ENCODE results near the gene ASAP3. TPM values are rescaled to one million over a fixed set of nuclear protein-coding genes. Genes with fewer than 3 reads are reported as not detected.
A peak's percentile ranks its signal among the peaks of the same experiment; 100 is the strongest.

ASAP3 gene
- total and polyA plus RNA-seq, 2 of the 13 experiments (the other 11 are each of a cell fraction or from before 2014, with no cell fraction given), result 32.6 to 37.0 TPM

DNA sequence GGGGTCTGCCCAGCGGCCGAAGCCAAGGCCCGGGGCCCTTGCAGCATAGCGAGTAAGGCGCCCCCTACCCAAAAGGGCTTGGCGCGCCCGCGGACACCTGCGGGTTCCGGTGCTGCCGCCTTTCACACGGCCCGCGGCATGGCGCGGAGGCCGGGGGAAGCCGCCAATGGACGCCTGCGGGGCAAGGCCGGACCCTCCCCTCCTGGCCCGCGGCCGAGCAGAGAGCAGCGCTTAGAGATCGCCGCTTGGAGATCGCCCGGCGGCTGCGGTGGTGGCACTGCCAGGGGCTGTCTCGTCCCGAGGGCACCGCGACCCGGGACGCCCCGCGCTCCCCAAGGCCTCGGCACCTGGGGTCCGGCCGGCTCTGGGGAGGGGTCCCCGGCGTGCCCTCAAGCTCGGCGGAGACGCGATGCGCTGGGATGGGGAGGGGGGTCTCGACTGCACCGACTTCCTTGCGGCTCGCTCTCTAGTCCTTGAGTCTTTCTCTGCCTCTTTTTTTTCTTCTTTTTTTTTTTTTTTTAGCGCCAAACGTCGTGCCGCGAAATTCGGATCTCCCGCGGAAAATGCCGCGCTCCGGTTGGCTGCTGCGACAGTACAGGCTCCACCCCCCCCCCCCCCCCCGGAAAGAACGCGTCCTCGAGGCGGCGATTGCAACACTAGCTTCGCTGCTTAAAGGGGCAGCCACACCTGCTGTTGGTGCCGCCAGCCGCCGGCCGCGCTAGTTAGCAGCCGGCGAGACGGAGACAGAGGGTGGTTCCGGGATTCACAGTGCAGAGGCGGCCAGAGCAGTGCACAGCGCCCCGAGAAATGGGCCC is 47.0 kb upstream of the ASAP3 start, which contains the start of gene E2F2 (continued):
- TF ChIP-seq, protein P1, sequence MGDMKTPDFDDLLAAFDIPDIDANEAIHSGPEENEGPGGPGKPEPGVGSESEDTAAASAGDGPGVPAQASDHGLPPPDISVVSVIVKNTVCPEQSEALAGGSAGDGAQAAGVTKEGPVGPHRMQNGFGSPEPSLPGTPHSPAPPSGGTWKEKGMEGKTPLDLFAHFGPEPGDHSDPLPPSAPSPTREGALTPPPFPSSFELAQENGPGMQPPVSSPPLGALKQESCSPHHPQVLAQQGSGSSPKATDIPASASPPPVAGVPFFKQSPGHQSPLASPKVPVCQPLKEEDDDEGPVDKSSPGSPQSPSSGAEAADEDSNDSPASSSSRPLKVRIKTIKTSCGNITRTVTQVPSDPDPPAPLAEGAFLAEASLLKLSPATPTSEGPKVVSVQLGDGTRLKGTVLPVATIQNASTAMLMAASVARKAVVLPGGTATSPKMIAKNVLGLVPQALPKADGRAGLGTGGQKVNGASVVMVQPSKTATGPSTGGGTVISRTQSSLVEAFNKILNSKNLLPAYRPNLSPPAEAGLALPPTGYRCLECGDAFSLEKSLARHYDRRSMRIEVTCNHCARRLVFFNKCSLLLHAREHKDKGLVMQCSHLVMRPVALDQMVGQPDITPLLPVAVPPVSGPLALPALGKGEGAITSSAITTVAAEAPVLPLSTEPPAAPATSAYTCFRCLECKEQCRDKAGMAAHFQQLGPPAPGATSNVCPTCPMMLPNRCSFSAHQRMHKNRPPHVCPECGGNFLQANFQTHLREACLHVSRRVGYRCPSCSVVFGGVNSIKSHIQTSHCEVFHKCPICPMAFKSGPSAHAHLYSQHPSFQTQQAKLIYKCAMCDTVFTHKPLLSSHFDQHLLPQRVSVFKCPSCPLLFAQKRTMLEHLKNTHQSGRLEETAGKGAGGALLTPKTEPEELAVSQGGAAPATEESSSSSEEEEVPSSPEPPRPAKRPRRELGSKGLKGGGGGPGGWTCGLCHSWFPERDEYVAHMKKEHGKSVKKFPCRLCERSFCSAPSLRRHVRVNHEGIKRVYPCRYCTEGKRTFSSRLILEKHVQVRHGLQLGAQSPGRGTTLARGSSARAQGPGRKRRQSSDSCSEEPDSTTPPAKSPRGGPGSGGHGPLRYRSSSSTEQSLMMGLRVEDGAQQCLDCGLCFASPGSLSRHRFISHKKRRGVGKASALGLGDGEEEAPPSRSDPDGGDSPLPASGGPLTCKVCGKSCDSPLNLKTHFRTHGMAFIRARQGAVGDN (CRISPR knock-in tag; IDR thresholded peaks at IDR 0.05), result peak; percentile 86
- no peak for TF ChIP-seq TGIF2 (CRISPR knock-in tag; IDR thresholded peaks at IDR 0.05)
- no peak; the same call in 1 of the 2 replicates for TF ChIP-seq MAF1 (CRISPR knock-in tag; IDR thresholded peaks at IDR 0.05; ENCODE audit: borderline replicate concordance)
- TF ChIP-seq, protein P2, sequence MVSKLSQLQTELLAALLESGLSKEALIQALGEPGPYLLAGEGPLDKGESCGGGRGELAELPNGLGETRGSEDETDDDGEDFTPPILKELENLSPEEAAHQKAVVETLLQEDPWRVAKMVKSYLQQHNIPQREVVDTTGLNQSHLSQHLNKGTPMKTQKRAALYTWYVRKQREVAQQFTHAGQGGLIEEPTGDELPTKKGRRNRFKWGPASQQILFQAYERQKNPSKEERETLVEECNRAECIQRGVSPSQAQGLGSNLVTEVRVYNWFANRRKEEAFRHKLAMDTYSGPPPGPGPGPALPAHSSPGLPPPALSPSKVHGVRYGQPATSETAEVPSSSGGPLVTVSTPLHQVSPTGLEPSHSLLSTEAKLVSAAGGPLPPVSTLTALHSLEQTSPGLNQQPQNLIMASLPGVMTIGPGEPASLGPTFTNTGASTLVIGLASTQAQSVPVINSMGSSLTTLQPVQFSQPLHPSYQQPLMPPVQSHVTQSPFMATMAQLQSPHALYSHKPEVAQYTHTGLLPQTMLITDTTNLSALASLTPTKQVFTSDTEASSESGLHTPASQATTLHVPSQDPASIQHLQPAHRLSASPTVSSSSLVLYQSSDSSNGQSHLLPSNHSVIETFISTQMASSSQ (IDR thresholded peaks at IDR 0.05; ENCODE audit: low read depth), result no peak
- TF ChIP-seq, protein P2 (CRISPR knock-in tag; IDR thresholded peaks at IDR 0.05; ENCODE audit: borderline replicate concordance), result no peak; the same call in 1 of the 2 replicates
- TF ChIP-seq ZBTB1 (CRISPR knock-in tag; IDR thresholded peaks at IDR 0.05; ENCODE audit: borderline replicate concordance), result no peak
- TF ChIP-seq ADNP (CRISPR knock-in tag; IDR thresholded peaks at IDR 0.05), result peak; percentile 20; the same call in 1 of the 2 replicates
- peak; percentile 84; the same call in 1 of the 2 replicates for TF ChIP-seq SIN3A (IDR thresholded peaks at IDR 0.05; ENCODE audit: borderline replicate concordance, low read depth, low read length)
- TF ChIP-seq GATAD1 (CRISPR knock-in tag; IDR thresholded peaks at IDR 0.05), result peak; percentile 66
- peak; percentile 6 to 43; a peak in 1 of 4 replicates for TF ChIP-seq KLF16 (CRISPR knock-in tag; IDR thresholded peaks at IDR 0.05)
- TF ChIP-seq POGZ (CRISPR knock-in tag; IDR thresholded peaks at IDR 0.05), result peak; percentile 37; the same call in 1 of the 2 replicates
- TF ChIP-seq, protein P3, sequence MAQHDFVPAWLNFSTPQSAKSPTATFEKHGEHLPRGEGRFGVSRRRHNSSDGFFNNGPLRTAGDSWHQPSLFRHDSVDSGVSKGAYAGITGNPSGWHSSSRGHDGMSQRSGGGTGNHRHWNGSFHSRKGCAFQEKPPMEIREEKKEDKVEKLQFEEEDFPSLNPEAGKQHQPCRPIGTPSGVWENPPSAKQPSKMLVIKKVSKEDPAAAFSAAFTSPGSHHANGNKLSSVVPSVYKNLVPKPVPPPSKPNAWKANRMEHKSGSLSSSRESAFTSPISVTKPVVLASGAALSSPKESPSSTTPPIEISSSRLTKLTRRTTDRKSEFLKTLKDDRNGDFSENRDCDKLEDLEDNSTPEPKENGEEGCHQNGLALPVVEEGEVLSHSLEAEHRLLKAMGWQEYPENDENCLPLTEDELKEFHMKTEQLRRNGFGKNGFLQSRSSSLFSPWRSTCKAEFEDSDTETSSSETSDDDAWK (CRISPR knock-in tag; IDR thresholded peaks at IDR 0.05), result no peak
- no peak for TF ChIP-seq SOX13 (IDR thresholded peaks at IDR 0.05)
- TF ChIP-seq SOX13 (CRISPR knock-in tag; conservative IDR thresholded peaks at IDR 0.05 in 1 of 2, IDR thresholded peaks at IDR 0.05 in 1 of 2), result peak in 1 of 2 experiments; percentile 25; a peak in 1 of 4 replicates
- no peak for TF ChIP-seq TCF7L2 (IDR thresholded peaks at IDR 0.05; ENCODE audit: low read depth, low read length)
- no peak for TF ChIP-seq ZNF296 (CRISPR knock-in tag; conservative IDR thresholded peaks at IDR 0.05)
- TF ChIP-seq TCF7 (IDR thresholded peaks at IDR 0.05; ENCODE audit: low read depth), result no peak
- TF ChIP-seq ZNF780A (CRISPR knock-in tag; IDR thresholded peaks at IDR 0.05), result 0 out of 2 replicates have a peak, but pooled peaks have one; percentile 81
- TF ChIP-seq ZNF256 (CRISPR knock-in tag; conservative IDR thresholded peaks at IDR 0.05), result no peak; the same call in 1 of the 2 replicates
- TF ChIP-seq ZNF792 (CRISPR knock-in tag; IDR thresholded peaks at IDR 0.05), result peak; percentile 73; the same call in 1 of the 2 replicates
- TF ChIP-seq ZNF12 (CRISPR knock-in tag; IDR thresholded peaks at IDR 0.05), result no peak

Data from HepG2 (cell line).